Activated CD4-positive, alpha-beta T cell treated with anti-CD3 and anti-CD28 coated beads, Interleukin-2, Interleukin-6, amounts not matched to agents 100 ng/mL and 50 ng/mL, durations not matched to agents 16 hours and 8 hours (primary cell): ENCODE data around the gene TMEM200A.

ENCODE experiments used
- DNase-seq: peaks from one replicate; pipeline ENCODE4 v3.0.0-alpha.2; 2020

The TMEM200A gene

DNA sequence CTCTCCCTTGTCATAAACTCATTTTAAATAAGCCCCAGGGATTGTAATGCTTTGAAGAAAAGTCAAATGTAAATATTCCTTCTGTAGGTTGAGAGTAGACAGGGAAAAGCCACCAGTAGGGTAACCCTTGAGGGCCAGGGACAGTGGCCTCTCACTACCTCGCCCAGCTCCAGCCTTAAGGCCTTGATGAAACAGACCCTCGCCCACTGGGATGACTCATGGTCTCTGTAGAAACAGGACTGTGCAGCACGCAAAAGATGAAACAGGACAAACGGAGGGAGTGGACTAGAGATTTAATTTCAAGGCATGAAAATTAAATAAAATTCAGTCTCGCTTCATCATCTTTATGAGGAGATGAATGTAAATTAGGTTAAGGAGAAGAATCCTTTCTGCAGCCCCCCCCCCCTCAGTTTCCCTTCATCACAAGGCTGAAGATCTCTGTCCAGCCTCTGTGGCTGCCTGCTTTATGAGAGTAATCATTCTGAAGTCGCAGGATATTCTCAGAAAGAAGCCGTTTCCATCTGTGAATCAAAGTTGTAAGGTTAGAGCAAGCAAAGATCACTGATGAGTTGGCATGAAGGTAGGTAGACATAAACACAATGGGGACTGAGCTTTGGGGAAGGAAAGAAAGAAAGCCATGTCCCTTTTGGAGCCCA lies 60.4 kb downstream of the TMEM200A start:
- no peak for DNase-seq

DNA sequence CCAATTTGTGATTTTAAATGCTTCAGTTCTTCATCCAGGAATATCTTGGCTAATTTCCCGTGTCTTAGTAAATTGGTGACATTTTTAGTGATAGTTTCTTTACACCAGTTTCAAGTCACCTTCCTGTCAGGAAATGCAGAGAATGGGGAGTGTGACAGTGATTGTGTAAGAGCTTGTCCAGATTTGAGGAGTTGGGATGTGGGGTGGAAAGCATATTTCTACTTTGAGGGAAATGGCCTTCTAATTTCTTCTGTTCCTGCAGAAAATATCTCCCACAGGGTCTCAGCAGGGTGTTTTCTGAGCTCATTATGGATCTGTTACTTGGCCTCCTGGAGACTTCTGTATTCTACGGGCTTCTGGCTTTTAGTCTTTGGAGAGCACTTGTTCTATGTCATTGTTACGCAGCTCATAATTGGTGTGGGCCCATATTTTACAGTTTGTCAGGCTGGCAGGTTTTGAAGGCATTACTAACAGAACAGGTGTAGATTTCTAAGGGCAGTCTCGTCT lies 65.6 kb downstream of the TMEM200A start:
- no peak for DNase-seq

DNA sequence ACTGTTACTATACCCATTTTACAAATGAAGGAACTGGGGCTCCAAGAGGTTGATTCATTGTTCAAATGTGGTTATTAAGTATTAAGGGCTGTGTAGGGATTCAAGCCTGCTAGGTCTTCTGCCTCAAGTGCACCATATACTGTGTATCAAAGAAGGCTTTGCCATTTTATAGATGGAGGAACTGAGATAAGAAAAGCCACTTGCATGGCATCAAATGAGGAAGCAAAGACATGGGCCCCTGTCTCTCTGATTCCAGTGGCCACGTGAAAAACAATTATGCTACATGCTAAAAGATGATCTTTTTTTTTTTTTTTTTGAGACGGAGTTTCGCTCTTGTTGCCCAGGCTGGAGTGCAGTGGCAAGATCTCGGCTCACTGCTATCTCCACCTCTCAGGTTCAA lies 67.0 kb downstream of the TMEM200A start:
- DNase-seq: no peak

DNA sequence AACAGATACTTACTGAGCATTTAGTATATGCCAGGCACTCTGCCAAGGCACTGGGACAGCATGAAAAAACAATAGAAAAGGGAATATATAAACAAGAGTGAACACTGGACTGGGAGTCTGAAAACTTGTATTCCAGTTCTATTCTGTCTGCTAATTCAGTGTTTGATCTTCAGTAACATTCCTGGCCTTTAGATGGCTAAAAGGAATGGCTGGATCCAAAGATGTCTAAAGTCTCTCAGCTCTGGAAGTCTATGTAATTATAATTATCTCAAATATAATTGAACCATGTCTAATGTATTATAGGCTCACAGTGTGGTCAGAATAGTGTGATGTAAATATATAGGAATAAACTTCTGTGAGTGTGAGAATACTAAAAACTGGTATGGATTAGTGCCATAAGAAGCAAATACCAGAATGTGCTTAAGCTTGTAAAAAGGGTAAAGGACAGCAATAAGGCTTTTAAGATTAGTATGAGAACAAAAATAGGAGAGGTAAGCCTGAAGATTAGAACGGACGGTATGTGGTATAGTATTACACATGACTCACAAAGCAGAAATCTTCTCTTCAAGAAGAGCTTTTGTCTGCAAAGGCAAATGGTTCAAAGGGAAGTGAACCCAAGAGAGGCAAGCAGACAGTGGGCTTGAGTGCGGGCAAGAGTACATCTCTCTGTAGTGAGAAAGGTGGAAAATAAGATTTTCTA lies 68.5 kb downstream of the TMEM200A start:
- DNase-seq: no peak

DNA sequence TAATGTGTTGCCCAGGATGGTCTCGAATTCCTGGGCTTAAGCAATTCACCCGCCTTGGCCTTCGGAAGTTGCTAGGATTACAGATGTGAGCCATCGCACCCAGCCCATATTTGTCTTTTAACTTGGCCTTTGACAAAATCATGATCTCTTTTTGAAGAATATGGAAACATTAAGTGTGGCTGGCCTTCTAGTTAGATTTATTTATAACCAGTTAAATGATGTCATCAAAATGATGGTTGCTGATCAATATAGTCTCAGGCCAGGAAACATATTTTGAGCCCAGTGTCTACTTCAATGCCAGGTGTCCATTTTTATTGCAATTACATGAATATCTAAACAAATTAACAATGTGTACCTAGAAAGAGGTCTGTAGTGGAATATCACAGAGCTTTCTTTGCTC lies 69.4 kb downstream of the TMEM200A start:
- DNase-seq: no peak

DNA sequence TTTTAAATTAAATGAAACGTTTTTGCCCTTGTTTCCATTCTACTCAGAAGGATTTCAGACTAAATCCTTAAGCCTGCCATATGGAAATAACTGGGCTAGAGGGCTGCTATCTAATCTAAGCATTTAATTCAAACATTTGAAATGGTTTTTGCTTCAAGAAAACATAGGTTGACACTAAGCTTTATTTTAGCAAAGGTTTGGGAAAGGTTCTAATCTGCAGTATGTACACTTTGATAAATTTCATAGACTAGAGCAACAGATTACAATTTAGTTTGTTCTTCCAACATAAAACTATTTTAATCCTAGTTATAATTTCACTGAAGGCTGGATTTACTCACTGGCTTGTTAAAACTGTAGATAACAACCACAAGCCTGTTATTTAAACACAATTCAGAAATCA lies 72.1 kb downstream of the TMEM200A start:
- DNase-seq: no peak

DNA sequence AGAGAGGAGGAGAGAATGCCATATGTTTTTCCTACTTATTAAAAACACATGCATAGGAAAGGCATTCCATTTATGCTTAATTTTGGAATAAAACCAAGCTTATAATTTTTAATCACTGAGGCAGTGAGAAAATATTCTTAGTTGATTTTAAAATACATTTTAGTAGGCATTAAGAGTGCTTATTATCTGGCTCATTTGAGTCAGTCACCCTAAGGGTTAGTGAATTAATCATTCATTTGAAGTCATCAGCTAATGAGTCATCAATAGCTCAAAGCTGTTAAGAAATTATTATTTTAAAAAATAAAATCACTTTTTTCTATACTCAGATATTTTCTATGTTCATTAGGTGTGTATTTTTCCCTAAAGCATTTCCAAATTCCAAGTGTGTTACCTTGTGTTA lies 81.6 kb downstream of the TMEM200A start:
- DNase-seq: no peak

DNA sequence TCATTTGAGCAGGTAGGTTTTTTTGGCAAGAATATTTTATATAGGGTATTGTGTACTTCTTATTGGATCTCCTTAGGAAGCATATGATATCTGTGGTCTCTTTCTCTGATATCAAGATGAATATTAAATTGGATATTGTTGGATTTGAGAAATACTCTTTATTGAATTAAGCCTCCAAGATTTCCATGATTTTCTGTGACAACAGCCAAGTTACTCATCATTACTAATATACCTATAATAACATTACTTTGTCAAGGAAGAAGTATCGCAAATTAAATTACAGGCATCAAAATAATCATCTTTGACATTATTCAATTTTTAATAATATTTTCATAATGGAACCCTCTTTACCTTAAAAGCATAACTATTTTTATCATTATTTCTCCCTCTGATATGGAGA lies 86.5 kb downstream of the TMEM200A start:
- no peak for DNase-seq

DNA sequence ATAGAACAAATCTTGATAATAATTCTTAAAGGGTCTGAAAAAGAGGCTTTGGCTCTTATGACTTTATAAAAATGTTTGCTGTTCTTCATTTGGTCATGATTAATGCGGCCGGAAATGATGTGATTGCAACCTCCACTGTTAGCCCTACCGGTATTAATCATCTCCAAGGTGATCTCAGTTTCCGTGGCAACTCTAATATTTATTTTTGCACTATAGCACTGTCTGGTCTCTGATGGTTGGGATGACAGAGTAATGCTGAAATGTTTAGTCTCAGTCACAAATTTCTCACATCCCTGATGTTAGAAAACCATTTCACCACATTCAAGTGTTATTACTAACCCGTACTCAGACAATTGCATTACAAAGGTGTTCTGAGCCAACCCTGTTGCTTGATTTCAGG lies 87.4 kb downstream of the TMEM200A start:
- peak; percentile 27 for DNase-seq

DNA sequence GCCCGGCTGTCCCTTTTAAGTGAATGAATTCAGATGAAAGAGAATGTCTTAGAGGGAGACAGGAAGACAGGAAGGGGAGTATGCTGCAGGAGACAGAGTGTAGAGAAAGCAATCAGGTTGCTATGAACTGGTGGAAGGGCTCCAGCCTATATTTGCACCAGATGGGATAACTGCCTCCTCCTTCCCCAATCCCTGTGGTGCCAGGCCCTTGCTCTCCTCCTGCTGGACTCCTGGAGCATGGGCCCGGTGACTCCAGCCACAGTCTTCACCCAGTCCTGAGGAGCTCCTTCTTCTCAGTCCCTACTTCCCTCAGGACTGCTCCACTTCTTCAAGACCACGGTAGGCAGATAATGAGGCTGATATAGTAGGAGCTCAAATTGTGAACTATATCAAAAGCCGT lies 91.8 kb downstream of the TMEM200A start:
- no peak for DNase-seq

DNA sequence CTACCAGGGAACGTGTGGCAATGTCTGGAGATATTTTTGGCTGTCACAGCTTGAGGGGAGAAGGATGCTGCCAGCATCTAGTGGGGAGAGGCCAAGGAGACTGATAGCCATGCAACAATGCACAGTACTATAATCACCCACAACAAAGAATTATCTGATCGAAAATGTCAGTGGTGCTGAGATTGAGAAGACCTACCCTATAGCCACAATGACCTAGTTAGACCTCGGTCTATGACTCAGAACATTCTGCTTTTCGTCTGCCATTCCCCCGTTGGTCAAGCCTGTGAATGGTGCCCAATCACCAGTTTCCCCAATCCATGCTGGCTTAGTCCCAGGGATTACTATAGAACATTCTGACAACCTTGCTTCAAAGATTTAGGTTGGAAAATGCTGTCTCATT lies 93.5 kb downstream of the TMEM200A start:
- DNase-seq: no peak

DNA sequence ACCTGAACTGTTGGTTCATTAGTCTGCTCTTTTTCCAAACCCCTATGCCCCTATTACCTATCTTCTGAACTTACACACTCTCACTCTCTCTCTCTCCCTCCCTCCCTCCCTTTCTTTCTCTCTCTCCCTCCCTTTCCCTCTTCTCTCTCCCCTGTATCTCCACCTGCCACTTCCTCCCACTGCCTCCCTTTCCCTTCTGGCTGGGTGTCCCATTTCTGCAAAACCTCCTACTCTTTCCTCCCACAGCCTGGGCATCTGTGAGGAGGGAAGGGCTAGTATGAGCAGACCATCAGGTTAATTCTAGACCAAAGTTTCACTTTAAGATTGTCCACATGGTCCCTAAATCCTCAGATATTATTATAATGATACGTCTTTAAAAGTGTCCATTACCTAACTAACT lies 95.1 kb downstream of the TMEM200A start:
- DNase-seq: no peak

DNA sequence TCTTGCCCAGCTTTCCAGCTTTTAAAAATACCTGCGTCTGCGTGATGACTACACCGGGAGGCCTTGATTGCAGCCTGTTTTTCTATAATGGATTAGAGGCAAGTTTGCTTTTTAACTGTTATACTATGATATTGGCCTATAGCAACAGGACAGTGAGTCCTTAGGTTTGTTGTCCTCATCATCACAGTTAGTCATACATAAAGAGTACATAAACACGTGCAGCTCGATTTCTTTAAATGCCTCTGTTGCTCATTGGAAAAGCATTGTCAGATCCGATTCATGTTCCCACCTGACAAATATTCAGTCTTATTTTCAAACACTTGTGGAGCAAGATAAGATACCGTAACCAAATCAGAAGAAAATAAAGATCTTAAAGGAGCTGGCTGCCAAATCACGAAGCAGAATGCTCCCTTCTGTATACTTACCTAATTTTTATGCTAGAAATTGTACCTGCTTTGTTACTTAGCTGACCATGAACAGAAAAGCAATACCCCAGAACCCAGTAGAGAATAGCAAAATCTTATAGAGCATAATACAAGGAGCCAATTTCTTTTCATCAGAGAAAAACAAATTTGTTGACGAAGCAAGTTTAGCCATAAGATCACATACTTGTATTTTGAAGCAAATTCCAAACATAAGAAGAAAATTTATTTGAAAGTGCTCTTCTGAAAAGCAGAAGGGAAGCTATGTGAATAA lies 100.4 kb downstream of the TMEM200A start:
- DNase-seq: no peak

DNA sequence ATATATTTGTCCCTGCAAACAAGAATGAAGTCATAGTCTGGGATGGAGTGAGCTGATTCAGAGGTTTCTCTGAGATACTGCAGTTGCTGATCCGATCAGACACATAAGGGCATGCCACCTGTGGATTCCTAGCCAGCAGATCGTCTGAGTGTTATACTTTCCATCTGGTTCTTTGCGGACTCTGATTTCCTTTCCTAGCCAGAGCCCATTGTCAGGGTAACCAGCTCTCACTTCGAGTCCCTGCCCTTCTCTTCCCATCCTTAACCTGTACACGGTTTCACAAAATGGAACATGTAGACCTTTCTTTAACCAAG lies 100.9 kb downstream of the TMEM200A start:
- DNase-seq: no peak

DNA sequence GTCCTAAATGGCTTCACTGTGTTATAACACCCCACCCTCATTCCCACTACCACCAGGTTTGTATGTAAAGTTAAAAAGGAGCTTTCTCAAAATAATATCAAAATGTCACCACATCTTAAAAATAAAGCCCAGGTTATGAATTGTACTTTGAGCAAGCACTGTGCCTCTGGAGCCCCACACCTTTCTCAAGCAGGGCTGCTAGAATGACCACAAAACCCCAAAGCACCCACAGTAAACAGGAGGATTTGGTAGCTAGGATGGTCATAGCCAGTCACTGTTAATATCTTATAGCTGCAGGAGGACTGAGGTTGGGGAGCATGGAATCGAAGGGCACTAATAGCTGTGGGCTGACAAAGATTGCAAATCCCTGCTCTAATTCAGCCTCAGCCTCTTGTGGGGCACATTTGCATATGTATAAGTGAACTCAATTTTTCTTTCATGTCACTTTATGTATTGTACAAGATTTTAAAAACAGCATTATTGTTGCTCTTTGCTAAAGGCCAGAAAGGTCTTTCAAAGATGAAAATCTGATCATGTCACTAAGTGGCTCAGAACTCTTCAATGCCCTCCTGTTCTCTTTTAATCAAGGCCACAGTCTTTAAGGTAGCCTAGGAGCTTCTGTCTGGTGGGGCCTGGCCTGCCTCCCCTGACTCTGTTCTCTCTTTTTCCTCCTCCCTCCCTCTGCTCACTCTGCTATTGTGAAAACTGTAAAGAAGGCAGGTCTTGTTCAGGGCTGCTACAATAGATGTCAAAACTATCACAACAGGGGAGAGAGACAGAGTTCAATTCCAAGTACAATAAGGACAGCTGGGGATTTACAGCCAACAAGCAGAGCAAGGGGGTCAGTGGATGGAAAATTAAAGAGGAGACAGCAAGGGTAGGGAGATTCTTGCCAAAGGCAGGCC lies 101.6 kb downstream of the TMEM200A start:
- no peak for DNase-seq

DNA sequence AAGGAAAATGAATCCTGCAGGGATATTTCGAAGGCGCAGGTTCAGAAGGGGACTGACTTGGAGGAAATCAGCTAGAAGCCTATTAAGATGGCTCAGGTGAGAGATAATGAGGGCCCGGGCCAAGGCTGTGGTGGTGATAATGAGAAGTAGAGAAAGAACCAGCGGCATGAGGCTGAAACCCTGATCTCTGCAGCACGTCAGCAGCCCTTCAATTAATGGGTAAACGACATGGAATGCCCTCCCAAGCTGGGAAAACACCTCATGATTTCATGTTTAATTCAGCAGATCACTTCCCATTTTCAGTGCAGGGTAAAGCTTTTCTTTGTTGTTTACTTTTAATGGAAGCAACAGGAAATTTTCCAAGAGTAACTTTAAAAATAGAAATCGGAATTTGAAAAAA lies 104.9 kb downstream of the TMEM200A start:
- DNase-seq: no peak

DNA sequence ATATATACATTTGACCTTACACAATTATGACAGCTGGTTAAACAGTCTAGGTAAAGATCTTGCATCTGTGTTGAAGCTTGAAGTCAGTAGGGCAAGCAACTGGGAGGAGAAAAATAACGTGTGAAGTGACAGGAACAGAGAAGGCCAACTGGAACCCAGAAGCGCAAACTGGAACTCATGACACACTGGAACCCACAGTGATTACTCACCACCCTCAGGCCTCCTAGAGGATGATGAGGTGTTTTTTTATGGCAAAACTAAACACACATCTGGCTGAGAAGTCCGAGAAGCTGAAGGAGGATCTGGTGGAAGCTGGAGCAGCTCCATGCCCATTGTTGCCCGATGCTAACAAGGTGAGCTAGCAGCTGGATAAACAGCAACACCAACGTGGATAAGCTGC lies 108.1 kb downstream of the TMEM200A start:
- peak; percentile 14 for DNase-seq

DNA sequence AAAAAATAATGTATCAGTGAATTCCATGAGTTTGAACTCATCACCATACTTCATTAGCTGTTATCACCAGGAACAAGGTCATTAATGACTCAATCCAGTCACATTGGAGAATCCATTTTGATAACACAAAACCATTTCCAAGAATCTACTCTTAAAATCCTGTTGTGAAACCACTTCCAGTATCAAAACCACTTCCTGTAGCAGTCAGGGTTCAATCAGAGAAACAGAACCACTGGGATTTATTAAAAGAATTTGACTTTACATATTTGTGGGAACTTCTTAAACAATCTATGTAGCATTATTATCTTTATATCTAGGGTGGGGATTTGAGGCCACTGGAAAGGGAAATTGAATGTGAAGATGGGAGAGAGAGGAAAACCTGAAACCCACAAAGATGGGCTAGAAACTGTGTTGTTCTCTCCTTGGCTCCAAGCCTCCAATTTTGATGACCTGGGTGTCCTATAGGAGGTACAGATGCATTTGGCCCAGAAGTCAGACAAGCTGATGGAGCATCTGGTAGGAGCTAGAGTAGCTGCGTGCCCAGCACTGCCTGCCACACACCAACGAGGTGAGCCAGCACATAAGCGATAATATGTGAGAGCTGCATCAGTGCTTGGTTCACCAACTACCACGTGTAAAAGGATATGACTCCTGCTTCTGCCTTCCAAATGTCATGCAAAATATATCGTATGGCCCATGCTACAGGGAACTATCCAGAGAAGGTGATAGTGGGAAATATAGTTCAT lies 117.0 kb downstream of the TMEM200A start:
- DNase-seq: no peak

DNA sequence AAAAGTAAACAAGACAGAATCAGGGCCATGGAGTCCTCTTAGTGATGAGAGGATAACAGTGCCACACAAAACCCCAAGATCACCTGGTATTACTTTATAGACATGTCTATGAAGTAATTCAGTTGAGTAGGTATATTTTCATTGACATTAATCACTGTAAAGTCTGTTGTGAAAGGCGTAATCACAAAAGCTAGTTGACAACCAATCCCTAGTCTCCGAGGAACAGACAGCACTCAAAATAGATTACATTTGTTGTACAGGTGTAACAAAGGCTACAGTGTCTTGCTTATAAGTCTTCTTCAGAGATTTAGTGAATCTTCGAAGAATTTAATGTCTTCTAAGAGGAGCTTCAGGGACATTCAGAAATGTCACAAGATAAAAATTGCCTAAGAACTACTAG lies 120.1 kb downstream of the TMEM200A start:
- DNase-seq: no peak

DNA sequence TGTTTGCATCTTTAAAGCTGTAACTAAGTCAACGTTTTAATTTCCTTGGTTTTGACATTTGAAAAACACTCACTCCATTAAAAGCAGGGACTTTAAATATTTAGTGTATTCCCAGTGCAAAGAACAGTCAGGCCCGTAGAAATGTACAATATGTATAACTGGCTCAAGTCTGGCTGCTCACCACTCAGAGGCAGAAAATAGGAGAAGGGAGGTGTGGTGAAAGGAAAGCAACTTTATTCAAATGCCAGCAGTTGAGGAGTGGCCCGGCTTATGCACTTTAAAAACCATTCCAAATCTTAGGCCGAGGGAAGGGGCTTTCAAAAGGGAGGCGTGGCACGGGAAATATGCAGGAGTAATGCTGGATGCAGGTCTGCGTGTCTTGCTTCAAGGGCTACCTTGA lies 120.6 kb downstream of the TMEM200A start:
- no peak for DNase-seq

DNA sequence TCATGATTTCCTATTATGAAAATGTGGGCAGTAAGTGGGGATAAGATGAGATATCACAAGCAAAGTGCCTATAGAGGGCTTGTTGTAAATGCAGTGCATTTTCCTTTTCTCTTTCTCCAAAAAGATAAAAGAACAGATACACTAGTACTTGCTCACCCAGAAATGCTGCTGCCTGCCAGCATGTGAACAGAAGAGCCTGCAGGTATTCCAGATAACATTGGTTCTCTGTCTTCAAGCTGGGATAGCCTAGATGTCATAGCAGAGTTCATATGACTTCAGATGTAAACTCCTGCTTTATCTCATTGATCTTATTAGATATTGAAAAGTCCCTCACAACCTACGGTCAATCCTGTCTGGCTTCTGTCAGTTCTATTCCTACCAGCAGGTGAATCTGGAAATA lies 123.7 kb downstream of the TMEM200A start:
- no peak for DNase-seq
